SH-SY5Y (cell line): ENCODE data around the gene PLP2.
A peak's percentile ranks its signal among the peaks of the same experiment; 100 is the strongest.

Source experiments
- GATA2 ChIP-seq: IDR thresholded peaks from 2 replicates; pipeline ENCODE4 v1.6.1; 2011; ENCODE audit warnings: mild to moderate bottlenecking, low read depth, low read length
- GATA3 ChIP-seq: IDR thresholded peaks from 2 replicates; pipeline ENCODE4 v1.6.1; 2011; ENCODE audit warnings: low read depth, mild to moderate bottlenecking, low read length, moderate library complexity

Gene PLP2, protein sequence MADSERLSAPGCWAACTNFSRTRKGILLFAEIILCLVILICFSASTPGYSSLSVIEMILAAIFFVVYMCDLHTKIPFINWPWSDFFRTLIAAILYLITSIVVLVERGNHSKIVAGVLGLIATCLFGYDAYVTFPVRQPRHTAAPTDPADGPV

DNA sequence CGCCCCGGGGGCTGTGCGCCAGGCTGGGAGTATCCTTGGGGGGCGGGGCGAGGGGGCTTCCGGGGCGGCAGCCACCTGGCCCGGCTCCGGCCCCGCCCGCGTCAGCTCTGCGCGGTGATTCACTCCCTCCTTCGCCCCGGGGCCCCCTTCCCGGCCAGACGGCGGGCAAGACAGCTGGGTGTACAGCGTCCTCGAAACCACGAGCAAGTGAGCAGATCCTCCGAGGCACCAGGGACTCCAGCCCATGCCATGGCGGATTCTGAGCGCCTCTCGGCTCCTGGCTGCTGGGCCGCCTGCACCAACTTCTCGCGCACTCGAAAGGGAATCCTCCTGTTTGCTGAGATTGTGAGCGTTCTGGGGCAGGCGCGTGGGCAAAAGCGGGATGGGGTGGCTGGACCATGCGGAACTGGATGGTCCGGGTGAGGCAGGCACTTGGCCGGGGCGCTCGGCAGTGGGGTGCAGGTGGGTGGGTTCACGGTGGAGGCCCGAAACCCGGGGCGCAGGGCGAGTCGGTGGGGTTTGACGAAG lies at the start of gene PLP2:
Gene PLP2, plus strand, starts transcription at position 147 of the 528 bp plus-strand sequence. Its CDS starts 103 bp downstream, at position 250.
- no peak for TF ChIP-seq GATA2
- TF ChIP-seq GATA3 = no peak

DNA sequence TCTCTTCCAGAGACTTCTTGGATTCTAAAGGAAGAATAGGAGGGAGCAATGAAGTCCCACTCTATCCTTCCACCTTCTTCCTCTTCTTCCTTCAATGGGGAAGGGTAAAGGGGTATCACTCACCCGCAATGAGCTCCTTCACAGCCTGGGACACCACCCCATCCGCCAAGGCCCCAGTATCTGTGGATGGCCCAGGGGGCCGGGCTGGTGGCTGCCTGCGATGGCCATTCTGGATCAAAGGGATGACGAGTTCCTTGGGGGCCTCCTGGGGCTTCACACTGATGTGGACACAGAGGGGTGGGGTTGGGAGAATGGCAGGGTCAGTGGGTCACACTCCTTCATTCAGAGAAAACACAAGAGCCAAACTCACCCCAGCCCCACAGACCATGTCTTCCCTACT lies 49.2 kb upstream of the PLP2 start:
- TF ChIP-seq GATA2 (no peak), GATA3 (no peak)

DNA sequence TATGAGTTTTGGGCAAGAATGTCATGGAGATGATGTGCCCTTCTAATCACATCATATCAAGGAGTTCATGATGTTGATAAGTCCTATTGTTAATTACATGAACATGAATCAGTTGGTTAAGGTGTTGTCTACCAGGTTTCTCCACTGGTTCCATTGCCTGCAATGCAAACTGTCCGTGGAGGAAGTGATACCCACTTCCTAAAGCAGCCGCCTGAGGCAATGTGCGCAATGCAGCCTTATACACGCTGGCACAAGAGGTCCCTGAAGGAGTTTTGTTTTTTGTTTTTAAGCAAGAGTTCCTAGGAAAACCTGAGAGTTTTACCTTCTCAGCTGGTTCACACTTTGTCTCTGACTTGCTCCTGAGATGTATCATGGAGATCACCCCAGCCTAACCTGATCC lies 42.3 kb upstream of the PLP2 start:
- TF ChIP-seq GATA3 (no peak), GATA2 (no peak)

DNA sequence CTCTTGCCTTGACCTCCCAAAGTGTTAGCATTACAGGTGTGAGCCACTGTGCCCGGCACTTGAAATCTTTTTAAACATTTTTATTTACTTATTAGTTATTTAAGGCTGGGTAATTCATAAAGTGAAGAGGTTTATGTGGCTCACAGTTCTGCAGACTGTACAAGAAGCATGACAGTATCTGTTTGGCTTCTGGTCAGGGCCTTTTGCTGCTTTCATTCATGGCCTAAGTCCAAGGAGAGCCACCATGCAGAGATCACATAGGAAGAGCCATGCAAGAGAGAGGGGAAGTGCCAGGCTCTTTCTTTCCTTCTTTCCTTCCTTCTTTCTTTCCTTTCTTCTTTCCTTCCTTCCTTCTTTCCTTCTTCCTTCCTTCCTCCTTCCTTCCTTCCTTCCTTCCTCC lies 37.9 kb upstream of the PLP2 start:
- TF ChIP-seq GATA2 (no peak), GATA3 (no peak)

DNA sequence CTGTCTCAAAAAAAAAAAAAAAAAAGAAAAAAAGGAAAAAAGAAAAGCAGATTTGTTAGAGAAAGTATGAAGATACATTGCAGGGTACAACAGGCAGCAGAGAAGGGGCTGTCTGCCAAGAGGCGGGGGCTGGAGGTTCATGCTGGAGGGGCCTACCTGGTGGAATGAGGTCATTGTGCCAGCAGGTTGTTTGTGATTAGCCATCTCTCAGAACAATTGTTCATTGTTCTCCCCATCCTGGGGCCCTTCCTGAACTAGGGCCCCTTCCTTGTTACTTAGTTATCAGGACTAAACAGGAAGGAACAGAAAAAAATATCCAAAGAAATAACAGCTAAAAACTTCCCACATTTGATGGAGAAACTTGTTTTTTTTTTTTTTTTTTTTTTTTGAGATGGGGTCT lies 34.2 kb upstream of the PLP2 start:
- TF ChIP-seq GATA2 (no peak), GATA3 (no peak)

DNA sequence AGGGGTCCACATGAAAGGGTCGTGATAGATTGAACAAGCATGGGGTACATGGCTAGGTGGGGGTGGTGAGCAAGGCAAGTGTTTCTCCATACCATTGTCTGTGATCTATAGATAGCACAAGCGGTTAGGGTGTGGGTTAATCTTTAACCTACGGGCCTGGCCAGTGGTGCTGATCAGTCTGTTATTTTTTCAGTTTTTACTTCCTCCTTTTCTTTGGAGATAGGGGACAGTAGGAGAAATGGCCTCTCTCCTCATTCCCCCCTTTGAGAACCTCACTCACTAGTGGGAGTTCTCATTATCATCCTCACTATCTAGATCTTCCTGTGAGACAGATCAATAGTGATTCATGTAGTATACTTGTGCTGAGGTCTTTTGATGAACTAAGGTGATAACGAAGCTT lies 32.0 kb upstream of the PLP2 start:
- TF ChIP-seq GATA2 (no peak), GATA3 (no peak)

DNA sequence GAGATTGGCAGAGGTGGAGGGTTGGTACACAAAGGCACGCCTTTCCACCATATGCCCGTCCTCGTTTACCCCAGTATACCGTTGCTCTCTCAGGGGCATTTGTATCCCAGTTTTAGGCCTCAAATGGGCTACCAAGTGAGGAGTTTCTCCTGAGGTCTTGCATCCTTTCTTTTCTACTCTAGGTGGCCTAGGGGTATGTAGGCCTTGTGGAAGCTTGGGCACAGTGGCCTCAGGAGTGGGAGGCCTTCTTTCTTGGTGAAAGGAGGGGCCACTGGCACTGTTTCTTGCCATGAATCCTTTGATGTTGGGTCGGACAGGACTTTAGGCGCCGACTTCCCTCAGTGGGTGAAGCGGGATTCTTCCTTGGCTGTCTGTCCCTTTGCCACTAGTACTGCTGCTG lies 24.4 kb upstream of the PLP2 start:
- TF ChIP-seq GATA2 (no peak), GATA3 (no peak)

DNA sequence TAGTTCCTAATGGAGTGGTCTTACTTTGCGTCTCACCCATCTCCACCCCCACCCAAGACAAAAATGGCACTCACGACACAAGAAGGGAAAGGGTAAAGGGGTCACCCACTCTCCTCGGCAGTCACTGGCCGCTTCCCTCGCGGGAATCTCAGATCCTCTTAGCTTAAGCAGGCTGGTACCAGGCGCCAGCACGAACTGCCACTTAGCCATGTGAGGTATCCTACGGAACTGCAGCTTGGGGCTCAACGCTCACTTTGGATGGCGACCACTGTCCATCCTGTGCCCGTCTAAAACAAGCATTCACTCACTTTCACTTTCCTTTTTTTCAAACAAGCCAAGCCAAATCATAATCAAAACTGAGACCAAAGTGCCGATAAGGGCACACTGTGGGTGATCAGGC lies 23.8 kb upstream of the PLP2 start:
- TF ChIP-seq GATA3 (no peak), GATA2 (no peak)

DNA sequence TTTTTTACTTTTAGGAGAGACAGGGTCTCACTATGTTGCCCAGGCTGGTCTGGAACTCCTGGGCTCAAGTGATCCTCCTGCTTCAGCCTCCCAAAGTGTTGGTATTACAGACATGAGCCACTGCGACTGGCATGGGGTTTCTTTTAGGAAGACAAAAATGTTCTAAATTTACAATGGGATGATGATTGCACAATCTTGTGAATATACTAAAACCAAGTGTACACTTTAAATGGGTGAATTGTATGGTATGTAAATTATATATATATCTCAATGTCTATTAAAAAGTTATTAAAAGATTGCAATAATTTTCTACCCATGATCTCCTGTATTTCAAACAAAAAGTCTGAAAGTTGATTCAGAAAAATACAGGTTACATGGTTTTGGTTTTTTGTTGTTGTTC lies 18.2 kb upstream of the PLP2 start:
- no peak for TF ChIP-seq GATA2

DNA sequence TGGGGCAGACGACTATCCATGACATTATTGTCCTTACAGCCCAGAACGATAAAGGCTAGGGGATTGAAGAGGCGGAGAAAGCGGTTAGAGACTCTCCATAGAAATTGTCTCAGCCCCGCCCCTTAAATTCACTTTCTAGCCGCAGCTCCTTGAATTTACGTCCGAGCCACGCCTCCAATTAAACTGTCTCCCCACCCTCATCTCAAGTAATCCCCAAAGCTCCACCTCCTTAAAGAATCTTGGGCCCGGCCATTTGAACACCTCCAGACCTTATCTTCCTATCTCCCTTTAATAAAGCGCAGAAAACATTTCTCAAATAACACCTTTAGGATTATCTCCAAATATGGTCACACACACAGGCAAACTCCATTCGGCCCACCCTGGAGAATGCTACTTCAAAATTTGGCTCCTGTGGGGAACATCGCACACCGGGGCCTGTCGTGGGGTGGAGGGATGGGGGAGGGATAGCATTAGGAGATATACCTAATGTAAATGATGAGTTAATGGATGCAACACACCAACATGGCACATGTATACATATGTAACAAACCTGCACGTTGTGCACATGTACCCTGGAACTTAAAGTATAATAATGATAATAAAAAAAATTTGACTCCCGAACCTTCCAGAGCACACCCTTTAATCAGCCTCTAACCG lies 16.3 kb upstream of the PLP2 start:
- TF ChIP-seq GATA2 = 0 out of 2 replicates have a peak, but pooled peaks have one; percentile 20
- TF ChIP-seq GATA3 = no peak

DNA sequence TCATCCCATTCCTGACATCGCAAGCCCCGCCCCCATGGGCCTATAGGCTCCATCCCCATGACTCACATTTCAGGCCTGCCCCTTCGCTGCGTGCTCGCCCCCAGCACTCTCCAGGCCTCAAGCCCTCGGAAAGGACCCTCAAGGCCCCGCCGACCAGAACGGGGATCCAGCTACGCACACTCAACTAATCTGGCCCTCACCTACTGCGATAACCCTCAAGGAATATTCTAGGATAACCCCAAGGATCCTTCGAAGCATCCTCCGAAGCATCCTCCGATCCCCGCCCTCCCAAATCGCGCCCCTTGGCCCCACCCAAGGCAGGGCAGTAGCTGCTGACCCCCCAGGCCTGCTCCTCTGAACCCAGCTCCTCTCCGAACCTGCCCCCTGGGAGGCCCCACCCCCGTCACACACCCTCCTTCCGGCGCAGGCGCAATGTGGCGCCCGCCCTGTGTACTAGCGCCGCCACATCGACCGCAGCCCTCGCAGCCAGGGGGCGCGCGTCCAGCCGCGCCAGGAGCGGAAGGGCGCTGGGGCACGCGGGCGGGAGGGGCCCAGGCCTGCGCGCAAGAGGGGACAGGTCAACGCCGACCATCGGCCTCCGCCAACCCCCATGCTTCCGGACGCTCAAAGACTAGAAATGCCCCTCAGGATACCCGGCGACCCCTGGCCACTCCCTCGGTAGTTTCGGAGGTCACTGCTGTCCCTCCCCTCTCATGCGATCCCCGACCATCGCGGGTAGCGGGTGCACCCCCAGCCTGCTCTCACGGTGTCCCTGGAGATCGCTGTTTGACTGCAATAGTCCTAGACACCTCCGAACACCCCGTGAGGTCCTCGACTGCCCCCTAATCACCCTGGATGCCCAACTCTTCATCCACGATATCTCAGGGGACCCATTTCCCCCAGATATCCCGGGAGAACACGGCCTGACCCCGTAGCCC lies 15.5 kb upstream of the PLP2 start:
- TF ChIP-seq GATA2 (no peak), GATA3 (no peak)

DNA sequence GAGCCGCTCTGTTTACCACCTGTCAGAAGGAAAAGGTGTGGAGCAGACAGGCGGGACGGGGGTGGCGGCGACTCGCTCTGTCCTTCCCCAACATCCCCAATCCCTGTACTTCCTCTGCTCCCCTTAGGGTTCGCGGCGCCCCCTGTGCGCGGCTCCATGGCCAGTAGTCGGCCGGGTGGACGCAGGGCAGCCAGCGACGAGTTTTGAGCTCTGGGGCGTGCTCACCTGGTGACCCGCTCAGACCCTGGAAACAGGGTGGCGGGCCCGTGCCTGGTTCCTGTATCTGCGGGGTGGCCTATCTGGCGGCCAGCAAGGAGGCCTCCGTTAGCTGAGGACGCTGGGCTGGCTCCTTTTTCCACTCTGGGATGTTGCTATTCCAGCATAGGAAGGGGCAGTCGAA lies 14.5 kb upstream of the PLP2 start:
- no peak for TF ChIP-seq GATA3
- no peak for TF ChIP-seq GATA2

DNA sequence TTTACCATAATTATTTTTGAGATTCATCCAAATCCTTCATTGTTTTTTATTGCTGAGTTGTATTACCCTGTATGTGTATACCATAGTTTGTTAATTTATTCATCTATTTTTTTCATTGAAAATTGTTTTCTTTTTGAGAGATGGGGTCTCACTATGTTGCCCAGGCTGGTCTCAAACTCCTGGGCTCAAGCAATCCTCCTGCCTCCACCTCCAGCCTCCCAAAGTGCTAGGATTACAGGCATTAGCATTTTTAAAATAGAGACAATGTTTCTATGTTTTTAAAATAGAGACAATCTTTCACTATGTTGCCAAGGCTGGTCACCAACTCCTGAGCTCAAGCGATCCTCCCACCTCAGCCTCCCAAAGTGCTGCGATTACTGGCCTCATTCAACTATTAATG lies 10.8 kb upstream of the PLP2 start:
- no peak for TF ChIP-seq GATA3
- no peak for TF ChIP-seq GATA2

DNA sequence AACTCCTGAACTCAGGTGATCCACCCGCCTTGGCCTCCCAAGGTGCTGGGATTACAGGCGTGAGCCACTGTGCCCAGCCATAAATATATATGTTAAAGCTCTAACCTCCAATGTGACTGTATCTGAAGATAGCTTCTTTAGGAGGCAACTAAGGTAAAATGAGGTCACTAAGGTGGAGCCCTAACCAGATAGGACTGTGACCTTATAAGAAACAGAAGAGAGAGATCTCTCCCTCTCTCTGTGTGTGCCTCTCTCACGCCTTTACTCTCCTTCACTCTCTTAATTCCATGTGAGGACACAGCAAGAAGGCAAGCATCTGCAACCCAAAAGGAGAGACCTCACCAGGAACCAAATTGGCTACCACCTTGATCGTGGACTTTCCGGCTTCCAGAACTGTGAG lies 10.1 kb upstream of the PLP2 start:
- TF ChIP-seq GATA2 (no peak), GATA3 (no peak)
